AG09319 (cell line): ENCODE results near the gene SDC1.

Experiments used
- DNase-seq: peaks from one replicate; pipeline ENCODE4 v3.0.0-alpha.2; 2010; ENCODE audit warnings: low read depth; ENCODE audit errors: extremely low read depth
- TF ChIP-seq, protein P1 (sequence below): IDR thresholded peaks from 2 replicates; pipeline ENCODE4 v1.5.1; 2011; ENCODE audit warnings: low read depth, mild to moderate bottlenecking, inconsistent platforms, low read length, moderate library complexity

Gene SDC1

DNA sequence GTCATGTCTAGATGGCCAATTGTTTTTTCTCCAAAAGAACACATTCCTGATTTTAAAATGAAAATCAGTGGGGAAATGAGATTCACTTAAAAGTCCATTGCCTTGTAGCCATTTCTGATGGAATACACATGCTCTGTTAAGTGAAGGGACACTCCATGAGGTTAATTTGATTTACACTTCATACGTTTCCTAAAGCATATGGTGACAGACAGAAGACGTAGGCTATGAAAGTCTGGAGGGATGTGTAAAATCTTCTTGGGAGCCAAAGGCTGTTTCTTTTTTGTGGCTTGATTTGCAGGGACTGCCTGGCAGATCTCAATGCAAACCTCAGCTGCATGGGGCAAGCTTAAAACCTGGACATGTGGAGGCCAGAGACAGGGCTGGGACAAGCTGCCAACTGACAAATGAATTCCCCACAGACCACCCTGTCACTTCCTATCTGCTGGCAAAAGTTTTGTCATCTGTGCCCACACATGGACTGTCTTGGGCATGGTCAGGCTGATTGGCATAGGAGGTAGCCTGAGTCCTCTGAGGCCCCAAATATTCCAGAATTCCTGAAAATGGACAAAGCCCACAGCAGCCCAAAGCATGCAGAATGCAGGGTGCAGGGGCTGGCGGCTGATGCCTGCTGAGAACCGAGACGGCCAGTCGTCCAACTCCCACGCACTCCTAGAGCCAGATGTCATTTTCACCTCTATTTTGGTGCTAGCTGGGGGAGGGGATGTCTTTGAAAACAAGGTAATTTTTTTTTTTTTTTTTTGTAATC, 73.9 kb downstream of the SDC1 start:
- no peak for DNase-seq

More for the DNA sequence above, 73.9 kb downstream of the SDC1 start:
- TF ChIP-seq, protein P1, sequence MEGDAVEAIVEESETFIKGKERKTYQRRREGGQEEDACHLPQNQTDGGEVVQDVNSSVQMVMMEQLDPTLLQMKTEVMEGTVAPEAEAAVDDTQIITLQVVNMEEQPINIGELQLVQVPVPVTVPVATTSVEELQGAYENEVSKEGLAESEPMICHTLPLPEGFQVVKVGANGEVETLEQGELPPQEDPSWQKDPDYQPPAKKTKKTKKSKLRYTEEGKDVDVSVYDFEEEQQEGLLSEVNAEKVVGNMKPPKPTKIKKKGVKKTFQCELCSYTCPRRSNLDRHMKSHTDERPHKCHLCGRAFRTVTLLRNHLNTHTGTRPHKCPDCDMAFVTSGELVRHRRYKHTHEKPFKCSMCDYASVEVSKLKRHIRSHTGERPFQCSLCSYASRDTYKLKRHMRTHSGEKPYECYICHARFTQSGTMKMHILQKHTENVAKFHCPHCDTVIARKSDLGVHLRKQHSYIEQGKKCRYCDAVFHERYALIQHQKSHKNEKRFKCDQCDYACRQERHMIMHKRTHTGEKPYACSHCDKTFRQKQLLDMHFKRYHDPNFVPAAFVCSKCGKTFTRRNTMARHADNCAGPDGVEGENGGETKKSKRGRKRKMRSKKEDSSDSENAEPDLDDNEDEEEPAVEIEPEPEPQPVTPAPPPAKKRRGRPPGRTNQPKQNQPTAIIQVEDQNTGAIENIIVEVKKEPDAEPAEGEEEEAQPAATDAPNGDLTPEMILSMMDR: no peak
